Body of pancreas (tissue), 4 donors: ENCODE results near the gene MYL12B. TPM values are rescaled to one million over a fixed set of nuclear protein-coding genes. Genes with fewer than 3 reads are reported as not detected.

Experiments
- ATAC-seq: fragments of 150-250 bp; one replicate; pipeline ENCODE4 v1.9.1; 2016
- DNase-seq, 4 donors: peaks; one replicate each; pipeline ENCODE4 v3.0.0-alpha.2; 2019
- H3K27ac ChIP-seq, 4 donors: fragments of 200-600 bp; sonication (generic); 1 replicate in 3 of 4; 2 replicates in 1 of 4; pipeline versions ENCODE4 v1.5.1 to v1.6.1; 2016 to 2019; ENCODE audit warnings: mild to moderate bottlenecking in 1 of 4, mixed read lengths in 1 of 4, moderate library complexity in 1 of 4
- H3K27me3 ChIP-seq, 2 donors: fragments of 200-600 bp; sonication (generic); one replicate each; pipeline ENCODE4 v1.6.0; 2016; ENCODE audit warnings: mild to moderate bottlenecking in 1 of 2
- H3K36me3 ChIP-seq, 2 donors: fragments of 200-600 bp; sonication (generic); replicated peaks in 1 of 2; 2 replicates each; pipeline ENCODE4 v1.5.1; 2016; ENCODE audit warnings: low read depth in 2 of 2; ENCODE audit not compliant: insufficient read depth in 1 of 2
- H3K4me1 ChIP-seq: fragments of 200-600 bp; sonication (generic); one replicate; pipeline ENCODE4 v1.6.0; 2016
- H3K4me3 ChIP-seq, 2 donors: fragments of 200-600 bp; sonication (generic); 1 replicate in 1 of 2; 2 replicates in 1 of 2; pipeline ENCODE4 v1.5.1; 2016 to 2019
- H3K9me3 ChIP-seq, 3 donors: fragments of 200-600 bp; sonication (generic); 1 replicate in 2 of 3; 2 replicates in 1 of 3; pipeline ENCODE4 v1.5.1; 2016
- CTCF ChIP-seq, 7 experiments: fragments of 450-650 bp in 4 of 7; fragments of 200-600 bp in 3 of 7; sonication (generic) in 3 of 7; IDR thresholded peaks; one replicate each; pipeline ENCODE4 v1.5.1; 2016 to 2019; ENCODE audit warnings: antibody characterized with exemption in 7 of 7
- POLR2A ChIP-seq, 3 donors: fragments of 450-650 bp; IDR thresholded peaks; one replicate each; pipeline ENCODE4 v1.6.1; 2016; ENCODE audit warnings: antibody characterized with exemption in 3 of 3, mild to moderate bottlenecking in 2 of 3
- WGBS, 2 donors: methylation state at CpG; one replicate each; pipeline ENCODE4 v1.1.5; 2017; 5-methylcytosine and 5-hydroxymethylcytosine counted together
- intact Hi-C: fragments of 100-400 bp; cut with DNase I; formaldehyde crosslinking; loops from one replicate; pipeline ENCODE4 v1.15.1; 2023
- total RNA-seq, 2 donors: library from RNA; depleted of rRNA; stranded (reverse); fragments of >200 nt; gene quantifications; one replicate each; pipeline ENCODE4 v1.1.0, GENCODE V29; 2016

Gene MYL12B
- total RNA-seq, 2 donors from 2014 or later: 84.7 to 121 TPM

GRCh38 chr18:3256693-3257626, 5.0 kb upstream of the MYL12B start:
- peak; percentile 48 to 81 (median 72) for DNase-seq
- H3K36me3 ChIP-seq: peaks cover 0 to 16% of the 10 kb centered on the region in 2 donors
- ATAC-seq: peak; percentile 83

DNA sequence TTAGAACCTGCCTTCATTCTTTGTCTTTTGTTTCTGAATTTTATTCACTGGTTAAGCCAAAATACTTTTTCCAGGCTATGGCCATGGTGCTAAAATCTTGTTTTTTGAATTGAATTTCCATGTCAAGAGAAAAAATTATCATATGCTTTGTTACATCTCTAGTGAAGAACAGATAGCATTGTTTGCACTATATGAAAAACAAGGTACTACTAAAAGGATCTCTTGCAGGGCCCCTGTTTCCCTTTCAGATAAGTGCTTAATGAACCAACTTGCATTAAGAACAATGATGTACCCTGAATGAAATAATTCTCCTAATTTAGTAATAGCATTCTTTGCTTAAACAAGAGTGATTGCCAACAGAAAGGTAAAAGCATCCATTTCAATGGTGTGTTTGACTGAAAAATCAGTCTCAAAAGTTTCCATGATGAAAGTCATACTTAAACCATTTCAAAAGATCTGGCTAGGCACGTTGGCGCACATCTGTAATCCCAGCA, 4.3 kb upstream of the MYL12B start:
- H3K27ac ChIP-seq: peak overlapping the region; percentile 72 to 96 (median 94)
- intact Hi-C loops: no loop called here
- TF ChIP-seq POLR2A (IDR thresholded peaks at IDR 0.05) (no peak), CTCF (IDR thresholded peaks at IDR 0.05) (no peak)
- 89 to 90% methylated on average over 2 of the region's 2 CpGs for whole genome bisulfite sequencing, 2 donors
- H3K4me3 ChIP-seq: no peak overlapping the region
- DNase-seq (no peak), ATAC-seq (no peak)
- no peaks in the 10 kb centered on the region for H3K27me3 ChIP-seq
- H3K36me3 ChIP-seq: peaks cover 0 to 16% of the 10 kb centered on the region in 2 donors
- H3K4me1 ChIP-seq: peaks cover 58% of the 10 kb centered on the region
- no peaks in the 10 kb centered on the region for H3K9me3 ChIP-seq

More at GRCh38 chr18:3256693-3257626, 5.0 kb upstream of the MYL12B start:
- WGBS, 2 donors: 19 to 21% methylated on average over 5 of the region's 5 CpGs
- Histone ChIP-seq H3K27ac (peak overlapping the region; percentile 72 to 96 (median 94)), H3K9me3 (no peaks in the 10 kb centered on the region), H3K27me3 (no peaks in the 10 kb centered on the region), H3K4me1 (peaks cover 65% of the 10 kb centered on the region), H3K4me3 (no peak overlapping the region)
- intact Hi-C loops: no loop called here
- TF ChIP-seq CTCF (IDR thresholded peaks at IDR 0.05): no peak
- TF ChIP-seq POLR2A (IDR thresholded peaks at IDR 0.05): peak in 2 of 3 donors; percentile 32 to 43

DNA sequence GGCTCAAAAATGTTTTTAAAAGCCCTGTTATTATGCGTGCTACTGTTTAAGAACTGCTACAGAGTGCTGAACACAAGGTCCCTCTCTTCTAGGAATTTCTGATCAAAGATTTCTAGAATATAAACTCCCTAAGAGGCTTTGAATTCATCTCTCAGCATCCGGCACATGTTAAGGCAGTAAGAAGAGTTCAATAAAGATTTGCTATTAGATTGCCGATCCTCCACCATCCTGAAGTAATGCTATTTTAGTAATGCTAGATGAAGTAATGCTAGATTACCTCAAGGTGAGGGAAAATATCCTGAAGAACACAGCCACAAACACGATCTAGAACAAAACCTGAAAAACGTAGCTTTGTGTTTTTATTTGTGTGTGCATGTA, 949 bp upstream of the MYL12B start:
- H3K36me3 ChIP-seq: peaks cover 0 to 2% of the 10 kb centered on the region in 2 donors
- ATAC-seq: no peak
- H3K4me3 ChIP-seq: peak overlapping the region; percentile 83 to 90
- H3K27me3 ChIP-seq: no peaks in the 10 kb centered on the region
- peaks cover 62% of the 10 kb centered on the region for H3K4me1 ChIP-seq
- H3K27ac ChIP-seq: peak overlapping the region; percentile 95 to 99 (median 98)
- TF ChIP-seq CTCF (IDR thresholded peaks at IDR 0.05): peak in 1 of 7 experiments; percentile 14
- no peak for TF ChIP-seq POLR2A (IDR thresholded peaks at IDR 0.05)
- H3K9me3 ChIP-seq: no peaks in the 10 kb centered on the region
- 7 to 8% methylated on average over 5 of the region's 5 CpGs for WGBS, 2 donors
- no peak for DNase-seq
- intact Hi-C loops: no loop called here

DNA sequence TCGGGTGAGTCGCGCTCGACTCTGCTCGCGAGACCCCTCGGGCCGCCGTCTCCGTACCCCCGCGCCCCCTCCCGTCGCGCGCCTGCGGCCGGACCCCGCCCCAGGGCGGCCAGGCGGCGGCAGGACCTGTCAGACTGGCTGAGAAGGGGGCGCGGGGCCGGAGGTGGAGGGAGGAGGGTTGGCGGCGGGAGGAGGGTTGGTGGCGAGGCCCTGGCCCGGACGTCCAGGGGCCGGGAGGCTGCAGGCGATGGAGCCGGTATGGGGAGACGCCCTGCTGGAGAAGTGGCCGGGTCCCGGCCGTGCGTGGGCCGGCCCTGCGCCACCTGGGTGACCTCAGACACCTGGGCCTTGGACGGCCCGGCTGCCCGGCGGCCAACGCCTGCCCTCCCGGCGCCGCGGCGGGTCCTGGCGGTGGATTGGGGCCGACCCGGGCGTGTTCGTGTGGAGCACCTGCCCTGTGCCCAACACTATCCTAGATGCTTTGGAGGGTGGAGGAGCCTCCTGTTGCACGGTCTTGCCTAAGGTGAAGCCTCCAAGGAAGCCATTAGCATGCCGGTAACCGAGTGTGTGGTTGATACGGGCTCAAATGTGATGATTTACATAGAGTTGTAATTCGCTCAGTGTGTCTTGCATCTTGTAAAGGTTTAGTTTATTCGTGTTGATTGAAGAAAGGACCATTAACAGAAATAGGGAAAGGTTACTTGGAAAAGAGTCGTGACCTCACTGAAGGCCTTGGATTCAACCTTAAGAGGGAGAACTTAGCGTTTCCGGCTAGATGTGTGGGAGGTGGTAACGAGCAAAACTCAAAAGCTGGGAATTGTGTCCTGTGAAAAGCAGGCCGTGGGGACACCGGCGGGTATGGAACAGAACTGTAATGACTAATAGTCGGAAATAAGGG, 550 bp downstream of the MYL12B start:
- intact Hi-C loops: no loop called here
- DNase-seq (no peak), ATAC-seq (peak; percentile 51)
- peak overlapping the region; percentile 95 to 99 (median 98) for H3K27ac ChIP-seq
- H3K36me3 ChIP-seq: peaks cover 0 to 2% of the 10 kb centered on the region in 2 donors
- no peaks in the 10 kb centered on the region for H3K9me3 ChIP-seq
- WGBS, 2 donors: 0% methylated on average over 21 to 65 of the region's 69 CpGs
- H3K4me3 ChIP-seq: peak overlapping the region; percentile 83 to 90
- H3K4me1 ChIP-seq: peaks cover 62% of the 10 kb centered on the region
- no peaks in the 10 kb centered on the region for H3K27me3 ChIP-seq
- no peak for TF ChIP-seq POLR2A (IDR thresholded peaks at IDR 0.05)
- no peak for TF ChIP-seq CTCF (IDR thresholded peaks at IDR 0.05)
